Measurements from ENCODE around the gene MYO1C. TPM values are rescaled to one million over a fixed set of nuclear protein-coding genes. Genes with fewer than 3 reads are reported as not detected.
A peak's percentile ranks its signal among the peaks of the same experiment; 100 is the strongest.

The MYO1C gene
- total and polyA plus RNA-seq, 9 of the 15 experiments (the other 6 are each of a cell fraction or from before 2014, with no cell fraction given) = 0.46 to 32.5 (median 11.6) TPM

GRCh38 chr17:1516388-1517161 is 24.1 kb upstream of the MYO1C start, which contains the start of gene INPP5K (continued):
- TF ChIP-seq REST (IDR thresholded peaks at IDR 0.05; ENCODE audit: borderline replicate concordance) (no peak), REST (CRISPR knock-in tag; IDR thresholded peaks at IDR 0.05; ENCODE audit: low read depth) (no peak), ZNF75A (CRISPR knock-in tag; IDR thresholded peaks at IDR 0.05) (no peak), SRSF3 (IDR thresholded peaks at IDR 0.05; ENCODE audit: insufficient read depth, low read length) (no peak), ZNF3 (CRISPR knock-in tag; IDR thresholded peaks at IDR 0.05) (no peak), ZNF384 (IDR thresholded peaks at IDR 0.05; ENCODE audit: low read depth, low read length) (no peak), ZNF184 (CRISPR knock-in tag; IDR thresholded peaks at IDR 0.05) (no peak), GABPB1 (CRISPR knock-in tag; IDR thresholded peaks at IDR 0.05) (peak; percentile 93), ZFP30 (CRISPR knock-in tag; IDR thresholded peaks at IDR 0.05; ENCODE audit: borderline replicate concordance) (no peak), SMARCE1 (IDR thresholded peaks at IDR 0.05) (no peak), NCOA4 (IDR thresholded peaks at IDR 0.05; ENCODE audit: partially characterized antibody) (no peak), ZNF212 (CRISPR knock-in tag; IDR thresholded peaks at IDR 0.05) (no peak), FUS (optimal IDR thresholded peaks at IDR 0.05; ENCODE audit: low read depth, low read length) (peak; percentile 68), MTA3 (IDR thresholded peaks at IDR 0.05; ENCODE audit: borderline replicate concordance) (no peak), RUNX1 (IDR thresholded peaks at IDR 0.05; ENCODE audit: low read depth) (no peak), KLF1 (tag; IDR thresholded peaks at IDR 0.05) (no peak)
- TF ChIP-seq, protein P1, sequence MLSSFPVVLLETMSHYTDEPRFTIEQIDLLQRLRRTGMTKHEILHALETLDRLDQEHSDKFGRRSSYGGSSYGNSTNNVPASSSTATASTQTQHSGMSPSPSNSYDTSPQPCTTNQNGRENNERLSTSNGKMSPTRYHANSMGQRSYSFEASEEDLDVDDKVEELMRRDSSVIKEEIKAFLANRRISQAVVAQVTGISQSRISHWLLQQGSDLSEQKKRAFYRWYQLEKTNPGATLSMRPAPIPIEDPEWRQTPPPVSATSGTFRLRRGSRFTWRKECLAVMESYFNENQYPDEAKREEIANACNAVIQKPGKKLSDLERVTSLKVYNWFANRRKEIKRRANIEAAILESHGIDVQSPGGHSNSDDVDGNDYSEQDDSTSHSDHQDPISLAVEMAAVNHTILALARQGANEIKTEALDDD (IDR thresholded peaks at IDR 0.05) = no peak
- TF ChIP-seq, protein P2, sequence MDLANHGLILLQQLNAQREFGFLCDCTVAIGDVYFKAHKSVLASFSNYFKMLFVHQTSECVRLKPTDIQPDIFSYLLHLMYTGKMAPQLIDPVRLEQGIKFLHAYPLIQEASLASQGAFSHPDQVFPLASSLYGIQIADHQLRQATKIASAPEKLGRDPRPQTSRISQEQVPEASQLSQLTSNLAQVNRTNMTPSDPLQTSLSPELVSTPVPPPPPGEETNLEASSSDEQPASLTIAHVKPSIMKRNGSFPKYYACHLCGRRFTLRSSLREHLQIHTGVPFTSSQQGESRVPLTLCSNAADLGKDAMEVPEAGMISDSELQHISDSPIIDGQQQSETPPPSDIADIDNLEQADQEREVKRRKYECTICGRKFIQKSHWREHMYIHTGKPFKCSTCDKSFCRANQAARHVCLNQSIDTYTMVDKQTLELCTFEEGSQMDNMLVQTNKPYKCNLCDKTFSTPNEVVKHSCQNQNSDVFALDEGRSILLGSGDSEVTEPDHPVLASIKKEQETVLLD (IDR thresholded peaks at IDR 0.05) = peak; percentile 41; the same call in 1 of the 2 replicates
- TF ChIP-seq, protein P3, sequence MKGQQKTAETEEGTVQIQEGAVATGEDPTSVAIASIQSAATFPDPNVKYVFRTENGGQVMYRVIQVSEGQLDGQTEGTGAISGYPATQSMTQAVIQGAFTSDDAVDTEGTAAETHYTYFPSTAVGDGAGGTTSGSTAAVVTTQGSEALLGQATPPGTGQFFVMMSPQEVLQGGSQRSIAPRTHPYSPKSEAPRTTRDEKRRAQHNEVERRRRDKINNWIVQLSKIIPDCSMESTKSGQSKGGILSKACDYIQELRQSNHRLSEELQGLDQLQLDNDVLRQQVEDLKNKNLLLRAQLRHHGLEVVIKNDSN (CRISPR knock-in tag; IDR thresholded peaks at IDR 0.05) = no peak
